ENCODE data around the gene AACS. TPM values are rescaled to one million over a fixed set of nuclear protein-coding genes. Genes with fewer than 3 reads are reported as not detected.

Gene AACS
- total RNA-seq, 8 experiments from 2014 or later, result 12.0 to 38.3 (median 15.8) TPM

- Histone ChIP-seq H3K27ac (peak overlapping the region; percentile 52 to 72), H3K4me3 (peak overlapping the region; percentile 50 to 89 (median 66)), H3K4me1 (replicated peaks in 1 of 2) (peaks cover 13 to 18% of the 10 kb centered on the region in 2 donors)
- peak in 3 of 8 experiments; percentile 0 to 18 (median 1) for ATAC-seq (replicated peaks in 6 of 8)
- 0 to 100% (median 7%) methylated on average over 1 to 8 of the region's 10 CpGs; no CpG with 5 or more reads in 3 of the 10 experiments for WGBS, 10 experiments
- in situ Hi-C loops (cut with MboI; ENCODE audit: low pct_unique_long_range_greater_than_20kb in 2 of 9, low sequenced_read_pairs in 9 of 9, unreplicated experiment in 9 of 9), result loop anchor here in 1 of 9 experiments (10.0 kb wide), 1 partner anchor 206 kb away; no protein-coding TSS in a partner anchor
Observed at GRCh38 chr12:125189015-125189414, 123.8 kb downstream of the AACS start.

DNA sequence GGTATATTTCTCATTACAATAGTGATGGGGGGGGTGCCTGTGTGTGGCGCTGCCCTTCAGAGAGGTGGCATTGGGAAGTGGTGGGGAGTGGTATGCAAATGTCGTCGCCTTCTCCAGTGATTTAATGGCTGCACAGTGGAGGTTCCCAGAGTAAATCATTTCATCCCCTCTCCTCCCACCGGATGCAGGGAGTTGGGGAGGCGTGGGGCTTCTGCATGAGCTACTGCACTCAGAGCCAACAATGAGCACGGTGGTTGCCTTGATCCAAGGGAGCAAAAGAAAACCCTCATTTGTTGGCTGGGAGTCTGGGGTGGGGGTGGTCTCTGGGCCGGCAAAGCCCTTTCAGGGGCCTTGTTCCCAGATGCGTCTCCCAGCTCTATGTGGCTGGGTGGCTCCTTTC is 124.3 kb downstream of the AACS start:
- H3K4me3 ChIP-seq, result peak overlapping the region; percentile 50 to 89 (median 66)
- in situ Hi-C loops (cut with MboI; ENCODE audit: low pct_unique_long_range_greater_than_20kb in 2 of 9, low sequenced_read_pairs in 9 of 9, unreplicated experiment in 9 of 9), result loop anchor here in 1 of 9 experiments (10.0 kb wide), 1 partner anchor 205 kb away; no protein-coding TSS in a partner anchor
- 0 to 66% (median 5%) methylated on average over 3 to 5 of the region's 8 CpGs; no CpG with 5 or more reads in 7 of the 10 experiments for WGBS, 10 experiments
- ATAC-seq (replicated peaks in 6 of 8), result peak in 5 of 8 experiments; percentile 1 to 62 (median 28)
- H3K4me1 ChIP-seq (replicated peaks in 1 of 2), result peaks cover 13 to 18% of the 10 kb centered on the region in 2 donors
- peak overlapping the region; percentile 60 to 72 for H3K27ac ChIP-seq

DNA sequence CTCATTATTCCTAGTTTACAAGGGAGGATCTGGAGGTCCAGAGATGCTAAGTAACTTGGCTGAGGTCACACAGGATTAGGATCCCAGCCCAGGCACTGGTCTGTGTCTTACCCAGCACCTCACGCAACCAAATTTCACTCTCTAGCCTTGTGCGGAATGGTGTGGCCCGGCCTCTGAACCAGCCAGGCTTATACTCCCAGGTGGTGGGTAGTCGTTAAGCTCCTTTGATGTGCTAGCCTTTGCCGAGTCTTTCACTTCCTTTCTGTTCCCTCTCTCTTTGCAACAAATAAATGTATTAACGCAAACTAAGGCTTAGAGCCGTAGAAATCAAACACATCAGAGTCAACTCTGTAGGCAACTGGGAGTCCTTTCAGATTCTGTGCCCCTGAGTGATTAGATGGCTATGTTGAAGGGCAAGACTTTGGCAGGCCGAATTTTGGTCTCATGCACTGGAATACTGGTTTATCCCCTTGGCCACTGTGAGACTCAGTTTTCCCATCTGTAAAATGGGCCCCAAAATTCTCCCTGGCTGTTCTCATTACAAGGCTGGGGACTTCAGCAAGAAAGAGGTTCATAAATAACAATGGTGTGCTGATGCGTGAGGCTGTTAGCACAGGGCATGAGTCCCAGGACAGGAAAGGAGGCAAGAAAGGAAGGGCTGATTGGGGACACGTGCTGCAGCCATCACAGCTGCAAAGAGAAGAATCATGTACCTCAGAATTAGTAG is 126.3 kb downstream of the AACS start:
- Histone ChIP-seq H3K4me1 (replicated peaks in 1 of 2) (peaks cover 19 to 24% of the 10 kb centered on the region in 2 donors), H3K4me3 (no peak overlapping the region), H3K27ac (no peak overlapping the region)
- ATAC-seq (replicated peaks in 6 of 8), result no peak
- 56 to 94% (median 86%) methylated on average over 1 to 8 of the region's 10 CpGs; no CpG with 5 or more reads in 1 of the 10 experiments for WGBS, 10 experiments
- in situ Hi-C loops (cut with MboI; ENCODE audit: low pct_unique_long_range_greater_than_20kb in 2 of 9, low sequenced_read_pairs in 9 of 9, unreplicated experiment in 9 of 9), result no loop called here

GRCh38 chr12:125192690-125193221 is 127.5 kb downstream of the AACS start:
- Histone ChIP-seq H3K4me1 (replicated peaks in 1 of 2) (peaks cover 19 to 24% of the 10 kb centered on the region in 2 donors), H3K4me3 (no peak overlapping the region), H3K27ac (no peak overlapping the region)
- ATAC-seq (replicated peaks in 6 of 8), result no peak
- in situ Hi-C loops (cut with MboI; ENCODE audit: low pct_unique_long_range_greater_than_20kb in 2 of 9, low sequenced_read_pairs in 9 of 9, unreplicated experiment in 9 of 9), result no loop called here
- 18 to 100% (median 73%) methylated on average over 1 to 7 of the region's 9 CpGs; no CpG with 5 or more reads in 1 of the 10 experiments for WGBS, 10 experiments

Other genes starting within 250 kb of the AACS start
- 100 to 1,000 TPM in 1 of 8 experiments, 10 to 100 TPM in 4, 1 to 10 TPM in 3; 7.9 to 129 (median 15.1) TPM for gene SCARB1, start 201.6 kb upstream of the AACS start, total RNA-seq
- gene UBC, start 150.8 kb upstream of the AACS start, total RNA-seq, result 1,000 to 10,000 TPM in 5 of 8 experiments, 100 to 1,000 TPM in 3; 779 to 1,904 (median 1,306) TPM
- gene DHX37, start 76.3 kb upstream of the AACS start, total RNA-seq, result 10 to 100 TPM in 4 of 8 experiments, 1 to 10 TPM in 4; 5.0 to 32.4 (median 11.0) TPM
- 10 to 100 TPM in 2 of 8 experiments, 1 to 10 TPM in 6; 2.4 to 16.0 (median 4.2) TPM for gene BRI3BP, start 71.8 kb upstream of the AACS start, total RNA-seq
- 10 to 100 TPM in 5 of 8 experiments, 1 to 10 TPM in 3; 3.2 to 42.2 (median 13.6) TPM for gene TMEM132B, start 121.0 kb downstream of the AACS start, total RNA-seq

All from motor neuron (in vitro differentiated cells).